Lung (tissue), 12 donors: Measurements from ENCODE around the gene PARVB. TPM values are rescaled to one million over a fixed set of nuclear protein-coding genes. Genes with fewer than 3 reads are reported as not detected.

Source experiments
- ATAC-seq: fragments of 200-7000 bp; cut with Tn5 transposase; one replicate; pipeline ENCODE4 v1.9.1; 2020; ENCODE audit warnings: moderate number of reproducible peaks; ENCODE audit not compliant: insufficient read depth, low FRiP score
- DNase-seq, 3 donors: peaks; one replicate each; pipeline ENCODE4 v3.0.0-alpha.2; 2013 to 2017
- H3K27ac ChIP-seq, 2 donors: one replicate each; pipeline ENCODE4 v1.5.1; 2013; ENCODE audit warnings: mild to moderate bottlenecking in 2 of 2, moderate library complexity in 2 of 2, control low read depth in 1 of 2, inconsistent platforms in 1 of 2, low read depth in 1 of 2, low read length in 1 of 2
- H3K27me3 ChIP-seq, 3 donors: one replicate each; pipeline ENCODE4 v1.5.1; 2013; ENCODE audit warnings: low read length in 2 of 3; ENCODE audit not compliant: control insufficient read depth in 3 of 3, insufficient read depth in 3 of 3
- H3K36me3 ChIP-seq, 4 donors: one replicate each; pipeline ENCODE4 v1.5.1; 2013; ENCODE audit warnings: low read length in 4 of 4, mild to moderate bottlenecking in 1 of 4, moderate library complexity in 1 of 4; ENCODE audit not compliant: control insufficient read depth in 4 of 4, insufficient read depth in 4 of 4
- H3K4me1 ChIP-seq, 5 donors: one replicate each; pipeline ENCODE4 v1.5.1; 2013; ENCODE audit warnings: low read length in 5 of 5, mild to moderate bottlenecking in 2 of 5, moderate library complexity in 1 of 5; ENCODE audit not compliant: control insufficient read depth in 5 of 5, insufficient read depth in 5 of 5
- H3K4me3 ChIP-seq: one replicate; pipeline ENCODE4 v1.5.1; 2013; ENCODE audit warnings: mild to moderate bottlenecking, control low read depth, moderate library complexity
- H3K9ac ChIP-seq, 2 donors: one replicate each; pipeline ENCODE4 v1.5.1; 2013; ENCODE audit warnings: low read length in 2 of 2, control low read depth in 1 of 2; ENCODE audit not compliant: insufficient read depth in 1 of 2
- H3K9me3 ChIP-seq, 4 donors: one replicate each; pipeline ENCODE4 v1.5.1; 2013; ENCODE audit warnings: low read length in 3 of 4, mild to moderate bottlenecking in 1 of 4, moderate library complexity in 1 of 4; ENCODE audit not compliant: control insufficient read depth in 4 of 4, insufficient read depth in 3 of 4
- CTCF ChIP-seq: IDR thresholded peaks from 2 replicates; pipeline ENCODE4 v1.5.1; 2012; ENCODE audit warnings: mild to moderate bottlenecking; ENCODE audit errors: control extremely low read depth, extremely low read depth
- WGBS, 2 donors: extraction: QIAGEN DNeasy Blood & Tissue Kit; methylation state at CpG; one replicate each; pipeline ENCODE4 v1.1.7; 2013; 5-methylcytosine and 5-hydroxymethylcytosine counted together
- polyA plus RNA-seq, 2 donors: library from polyadenylated mRNA; stranded (reverse); fragments of 200-250 nt; gene quantifications; one replicate each; pipeline ENCODE4 v1.2.1, GENCODE V29; 2013
- total RNA-seq, 2 donors: library from RNA; depleted of rRNA in 1 of 2; stranded (reverse); fragments of >200 nt in 1 of 2; gene quantifications; one replicate each; pipeline ENCODE4 v1.2.1, GENCODE V29; 2014 to 2021
- donor health status: control.
- donor health status: control.
- donor health status: Bipolar disorder and iron deficiency.
- donor health status: healthy.
- donor health status: DM: yes; HTN: yes; CAD: no.

PARVB gene
- total and polyA plus RNA-seq, 4 donors = 16.9 to 64.2 (median 49.7) TPM

DNA sequence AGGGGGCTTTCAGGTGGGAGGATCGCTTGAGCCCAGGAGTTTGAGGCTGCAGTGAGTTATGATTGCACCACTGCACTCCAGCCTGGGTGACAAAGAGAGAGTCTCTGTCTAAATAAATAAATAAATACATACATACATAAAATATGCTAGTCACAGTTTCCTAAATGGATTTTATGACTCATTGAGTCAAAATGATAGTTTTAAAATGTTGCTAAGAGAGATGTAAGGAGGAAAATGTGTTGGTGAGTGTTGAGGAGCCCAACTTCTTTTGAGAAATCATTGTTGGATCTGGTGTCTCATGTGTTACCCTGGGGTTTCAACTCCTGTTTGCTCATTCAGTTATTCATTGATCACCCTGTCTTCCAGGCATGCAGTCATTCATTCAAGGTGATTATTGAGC lies 21.0 kb downstream of the PARVB start:
- Histone ChIP-seq H3K9ac (no peak overlapping the region), H3K4me3 (no peak overlapping the region), H3K4me1 (peaks cover 0 to 20% (median 6%) of the 10 kb centered on the region in 5 donors), H3K27me3 (no peaks in the 10 kb centered on the region), H3K36me3 (no peaks in the 10 kb centered on the region), H3K9me3 (no peaks in the 10 kb centered on the region), H3K27ac (no peak overlapping the region)
- WGBS, 2 donors = 96 to 100% methylated on average over 1 of the region's 1 CpG
- ATAC-seq (no peak), DNase-seq (no peak)
- no peak for TF ChIP-seq CTCF

- Histone ChIP-seq H3K9me3 (no peaks in the 10 kb centered on the region), H3K9ac (no peak overlapping the region), H3K27ac (no peak overlapping the region), H3K27me3 (no peaks in the 10 kb centered on the region), H3K36me3 (no peaks in the 10 kb centered on the region), H3K4me3 (no peak overlapping the region), H3K4me1 (peaks cover 0 to 23% (median 6%) of the 10 kb centered on the region in 5 donors)
- no peak for ATAC-seq
- WGBS, 2 donors = 81 to 84% methylated on average over 14 of the region's 14 CpGs
- TF ChIP-seq CTCF = no peak
- DNase-seq = no peak
Measured at GRCh38 chr22:44046485-44047141, 22.5 kb downstream of the PARVB start.

DNA sequence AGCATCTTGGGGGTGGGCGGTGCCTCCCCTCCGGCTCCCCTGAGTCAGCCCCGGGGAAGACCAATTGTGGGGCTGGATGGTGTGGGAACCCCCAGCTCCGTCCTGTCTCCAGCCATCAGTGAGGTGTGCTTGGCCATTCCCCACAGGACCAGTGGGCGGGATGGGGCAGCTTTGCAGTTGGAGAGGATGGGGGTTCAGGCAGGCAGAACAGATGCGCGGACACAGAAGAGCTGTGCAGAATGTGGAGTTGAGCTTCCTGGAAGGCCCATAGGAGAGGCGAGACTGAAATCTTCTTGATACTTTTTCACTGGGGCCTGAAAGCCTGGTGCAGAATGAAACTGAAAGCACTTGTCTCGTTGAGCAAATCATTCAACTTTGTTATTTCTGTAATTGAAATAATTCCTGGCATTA lies 23.8 kb downstream of the PARVB start:
- TF ChIP-seq CTCF = no peak
- H3K27me3 ChIP-seq = no peaks in the 10 kb centered on the region
- DNase-seq = no peak
- H3K27ac ChIP-seq = peak overlapping the region in 1 of 2 donors; percentile 61
- no peaks in the 10 kb centered on the region for H3K36me3 ChIP-seq
- no peaks in the 10 kb centered on the region for H3K9me3 ChIP-seq
- no peak for ATAC-seq
- 63 to 69% methylated on average over 9 of the region's 9 CpGs for WGBS, 2 donors
- no peak overlapping the region for H3K9ac ChIP-seq
- no peak overlapping the region for H3K4me3 ChIP-seq
- peaks cover 0 to 24% (median 6%) of the 10 kb centered on the region in 5 donors for H3K4me1 ChIP-seq
